ENCODE results near the gene DOCK10.

DOCK10 gene

DNA sequence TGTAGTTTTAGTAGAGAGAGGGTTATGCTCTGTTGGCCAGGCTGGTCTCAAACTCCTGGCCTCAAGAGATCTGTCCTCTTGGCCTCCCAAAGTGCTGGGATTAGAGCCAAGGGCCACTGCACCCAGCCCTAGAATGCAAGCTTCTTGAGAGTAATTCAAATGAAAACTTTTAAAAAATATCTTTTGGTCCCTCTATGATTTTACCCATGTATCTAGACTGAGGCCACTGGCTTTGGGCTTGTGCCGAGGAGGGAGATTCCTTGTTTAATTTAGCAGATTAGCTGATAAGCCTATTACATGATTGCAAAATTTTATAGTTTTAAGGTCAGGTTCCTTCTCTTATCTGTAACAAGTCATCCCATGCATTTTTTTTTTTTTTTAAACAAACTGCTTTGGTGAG is 266.6 kb downstream of the DOCK10 start:
- DNase-seq (ENCODE audit: low spot score), result no peak

DNA sequence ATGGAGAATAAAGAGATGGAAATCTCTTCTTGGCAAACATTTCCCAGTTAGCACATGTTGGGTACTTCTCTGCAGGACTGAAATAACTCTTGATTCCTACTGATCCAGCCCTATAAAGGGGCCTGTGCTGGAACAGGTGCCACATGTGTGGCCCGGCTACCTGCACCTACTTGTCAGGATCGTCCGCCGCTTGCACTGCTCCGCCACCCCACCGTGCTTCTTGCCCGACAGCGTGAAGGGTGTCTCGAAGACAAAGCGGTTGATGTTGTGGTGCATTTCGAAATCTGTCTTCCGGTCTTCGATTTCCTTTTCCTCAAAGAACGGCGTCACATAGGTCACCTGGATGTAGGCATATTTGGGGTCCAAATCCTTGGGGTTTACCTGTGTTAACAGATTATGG is 267.5 kb downstream of the DOCK10 start:
- no peak for DNase-seq (ENCODE audit: low spot score)

DNA sequence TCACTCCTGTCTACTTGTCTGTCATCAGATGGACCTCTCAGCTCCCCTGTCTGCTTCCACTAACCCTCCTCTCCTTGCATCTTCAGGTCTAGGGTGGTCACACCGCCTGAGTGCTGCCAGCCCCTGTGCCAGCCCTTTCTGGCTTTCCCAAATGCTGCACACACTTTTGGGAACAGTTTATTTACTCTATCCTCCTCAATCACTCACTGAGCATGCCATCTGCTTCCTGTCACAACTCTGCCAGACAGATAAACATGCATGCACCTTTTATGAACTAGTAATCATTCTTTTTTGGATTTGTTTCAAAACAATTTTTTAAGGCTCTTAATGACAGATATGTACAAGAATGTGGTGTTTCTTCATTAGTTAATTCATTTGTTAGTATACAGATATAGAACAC is 269.8 kb downstream of the DOCK10 start:
- no peak for DNase-seq (ENCODE audit: low spot score)

DNA sequence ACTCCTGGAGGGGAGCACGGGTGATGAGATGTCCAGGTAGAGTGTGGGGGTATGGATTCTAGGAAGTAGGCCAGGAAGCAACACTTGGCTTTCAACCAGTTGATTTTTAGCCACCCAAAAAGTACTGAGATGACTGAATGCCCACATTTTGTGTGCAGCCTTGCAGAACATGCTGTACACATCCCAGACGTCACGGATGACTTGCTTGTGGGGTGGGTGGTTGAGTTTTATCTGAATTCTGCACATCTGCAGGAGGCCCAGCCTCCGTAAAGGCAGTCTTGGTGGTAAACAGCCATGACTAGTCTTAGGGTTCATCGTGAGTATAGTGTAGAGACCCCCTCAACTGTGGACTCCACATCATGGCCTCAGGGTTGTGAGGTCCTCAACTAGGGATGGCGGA is 272.8 kb downstream of the DOCK10 start:
- no peak for DNase-seq (ENCODE audit: low spot score)

DNA sequence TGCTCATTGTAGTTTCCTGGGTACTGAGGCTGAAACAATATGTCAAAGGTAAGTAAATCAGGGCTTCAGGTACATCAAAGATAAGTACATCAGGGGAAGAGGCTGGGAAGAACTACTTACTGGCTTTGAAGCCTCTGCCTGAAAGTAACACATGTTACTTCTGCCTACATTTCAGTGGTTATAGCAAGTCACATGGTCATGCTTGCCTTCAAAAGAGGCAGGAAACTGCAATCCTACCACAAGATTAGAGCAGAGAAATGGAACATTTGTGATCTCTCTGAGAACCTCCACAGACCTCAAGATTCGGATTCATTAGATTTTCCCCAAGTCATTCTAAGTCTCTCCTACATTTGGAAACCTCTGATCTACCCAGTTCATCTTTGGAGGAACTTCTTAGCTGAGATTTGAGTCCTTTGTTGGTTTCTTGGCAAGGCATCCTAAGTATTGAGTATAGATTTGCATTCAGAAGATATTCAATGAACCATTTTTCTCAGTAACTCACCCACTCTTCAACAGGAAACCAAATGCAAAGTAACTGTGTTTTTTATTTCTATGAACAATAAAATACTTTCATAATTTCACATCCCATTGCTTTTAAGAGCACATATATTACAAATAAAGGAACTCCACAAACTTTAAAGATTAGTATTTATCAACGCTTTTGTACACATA is 277.6 kb downstream of the DOCK10 start:
- no peak for DNase-seq (ENCODE audit: low spot score)

DNA sequence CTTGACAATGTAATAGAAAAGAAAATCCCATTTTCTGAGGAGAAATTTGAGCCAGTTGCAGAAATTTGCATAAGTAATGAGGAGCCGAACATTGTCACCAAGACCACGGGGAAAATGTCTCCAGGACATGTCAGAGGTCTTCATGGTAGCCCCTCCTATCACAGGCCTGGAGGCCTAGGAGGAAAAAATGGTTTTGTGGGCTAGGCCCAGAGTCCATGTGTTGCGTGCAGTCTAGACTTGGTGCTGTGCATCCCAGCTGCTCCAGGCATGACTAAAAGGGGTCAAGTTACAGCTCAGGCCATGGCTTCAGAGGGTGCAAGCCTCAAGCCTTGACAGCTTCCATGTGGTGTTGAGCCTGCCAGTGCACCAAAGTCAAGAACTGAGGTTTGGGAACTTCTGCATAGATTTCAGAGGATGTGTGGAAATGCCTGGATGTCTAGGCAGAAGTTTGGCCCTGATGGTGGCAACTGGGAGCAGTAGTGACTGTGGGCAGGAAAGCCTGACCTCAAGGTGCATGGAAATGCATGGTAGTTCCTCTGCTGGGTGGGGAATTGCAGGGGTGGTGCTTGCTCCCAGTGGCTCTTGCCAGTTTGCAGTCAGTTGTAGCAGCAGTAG is 284.2 kb downstream of the DOCK10 start:
- no peak for DNase-seq (ENCODE audit: low spot score)

DNA sequence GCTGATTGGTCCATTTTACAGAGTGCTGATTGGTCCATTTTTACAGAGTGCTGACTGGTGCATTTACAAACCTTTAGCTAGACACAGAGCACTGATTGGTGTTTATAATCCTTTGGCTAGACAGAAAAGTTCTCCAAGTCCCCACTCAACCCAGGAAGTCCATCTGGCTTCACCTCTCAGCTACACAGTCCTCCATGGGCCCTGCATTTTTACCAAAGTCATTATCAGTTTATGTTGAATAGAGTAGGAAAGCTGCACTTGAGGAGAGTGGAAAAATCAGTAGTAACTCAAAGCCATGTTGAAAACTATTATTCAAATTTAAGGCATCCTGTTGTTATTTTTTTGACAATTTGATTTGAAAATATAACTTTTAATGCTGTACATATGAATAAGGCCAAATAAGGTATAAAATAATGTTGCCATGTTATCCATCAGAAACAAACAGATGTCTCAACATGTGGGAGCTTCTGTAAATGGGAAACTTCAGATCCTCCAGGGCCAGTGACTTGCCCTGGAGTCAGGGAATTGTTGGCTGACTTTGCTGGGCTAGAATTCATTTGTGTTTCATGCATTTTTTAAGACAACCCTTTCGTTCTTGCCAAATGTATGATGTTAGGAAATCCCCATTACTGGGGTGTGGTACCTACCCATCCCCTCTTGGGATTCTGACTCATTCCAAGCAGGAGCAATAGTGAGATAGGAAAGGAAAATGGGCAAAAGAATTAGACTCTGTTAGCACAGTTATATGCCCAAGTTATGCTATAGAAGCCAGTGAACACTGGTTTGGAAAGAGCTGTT is 288.3 kb downstream of the DOCK10 start:
- no peak for DNase-seq (ENCODE audit: low spot score)

DNA sequence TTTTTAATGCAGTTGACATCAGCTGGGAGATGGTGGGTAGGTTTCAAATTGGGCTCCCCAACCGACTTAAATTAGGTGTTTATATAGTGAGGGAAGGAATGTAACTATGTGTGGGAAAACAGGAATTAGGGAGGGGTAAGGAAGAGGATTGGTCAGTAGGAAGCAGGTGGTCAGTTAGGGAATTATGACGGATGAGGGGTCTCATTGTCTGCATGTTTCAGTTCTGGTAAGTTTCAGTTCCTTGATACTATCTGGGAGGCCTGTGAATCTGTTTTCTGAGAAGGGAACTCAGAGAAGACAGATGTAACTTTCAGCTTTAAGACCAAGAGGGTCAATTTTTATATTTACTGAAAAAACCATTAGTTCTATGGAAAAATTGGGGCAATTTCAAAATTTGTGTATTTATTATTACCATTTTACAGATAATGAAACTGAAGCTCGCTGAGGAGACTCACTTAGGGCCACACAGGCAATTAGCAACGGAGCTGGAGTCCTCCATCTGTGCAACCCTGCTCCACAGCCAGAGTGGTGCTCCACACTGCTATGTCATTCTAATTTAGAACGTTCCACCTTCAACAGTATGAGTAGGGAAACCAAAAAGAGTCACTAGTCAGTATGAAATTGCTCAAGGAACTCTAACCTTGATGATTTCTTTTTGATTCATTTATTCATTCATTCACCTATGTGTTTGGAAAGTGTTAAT is 290.1 kb downstream of the DOCK10 start:
- no peak for DNase-seq (ENCODE audit: low spot score)

DNA sequence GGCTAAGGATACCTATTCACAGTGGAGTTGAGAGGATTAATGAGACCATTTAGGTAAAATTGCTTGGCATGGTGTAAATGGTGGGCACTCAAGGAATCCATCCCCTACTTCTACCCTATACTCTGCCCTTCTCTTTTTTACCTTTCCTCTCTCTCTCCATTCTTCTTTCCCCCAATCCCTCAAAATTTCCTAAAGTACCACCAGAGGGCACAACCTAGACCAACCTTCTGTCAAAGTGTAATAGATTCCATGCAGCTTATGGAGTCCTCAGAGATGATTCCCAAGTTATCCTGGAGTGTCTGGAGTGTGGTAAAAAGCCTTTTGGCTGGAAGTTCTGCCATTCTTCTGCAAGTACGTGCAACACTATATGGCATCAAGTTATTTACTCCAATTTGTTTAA is 293.1 kb downstream of the DOCK10 start:
- DNase-seq (ENCODE audit: low spot score), result no peak

DNA sequence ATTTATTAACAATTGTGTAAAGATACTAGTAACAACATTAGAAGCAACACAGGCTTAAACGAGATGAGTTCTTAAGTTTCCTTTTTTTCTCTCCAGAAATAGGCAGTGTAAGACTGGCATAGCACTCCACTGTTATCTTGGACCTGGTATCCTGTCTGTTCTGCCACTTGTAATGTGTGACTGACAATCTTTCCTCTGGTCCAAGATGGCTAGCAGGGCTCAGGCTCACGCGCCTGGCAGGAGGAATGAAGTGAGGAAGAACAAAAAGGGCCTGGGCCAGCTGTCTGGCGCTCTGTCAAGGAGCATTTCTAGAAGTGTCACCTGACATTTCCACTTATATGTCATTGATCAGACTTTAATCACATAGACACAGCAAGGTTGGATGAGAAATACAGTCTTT is 294.5 kb downstream of the DOCK10 start:
- DNase-seq (ENCODE audit: low spot score), result no peak

DNA sequence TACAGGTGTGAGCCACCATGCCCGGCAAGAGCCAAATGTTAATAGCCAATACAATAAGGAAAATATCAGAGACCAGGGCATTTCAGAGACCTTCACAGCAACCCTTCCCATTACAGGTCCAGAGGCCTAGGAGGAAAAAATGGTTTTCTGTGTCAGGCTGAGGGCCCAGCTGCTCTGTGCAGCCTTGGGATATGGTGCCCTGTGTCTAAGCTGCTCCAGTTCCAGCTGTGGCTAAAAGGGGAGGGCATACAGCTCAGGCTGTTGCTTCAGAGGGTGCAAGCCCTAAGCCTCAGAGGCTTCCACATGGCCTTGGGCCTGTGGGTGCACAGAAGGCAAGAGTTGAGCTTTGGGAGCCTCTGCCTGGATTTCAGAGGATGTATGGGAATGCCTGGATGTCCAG is 306.0 kb downstream of the DOCK10 start:
- no peak for DNase-seq (ENCODE audit: low spot score)

DNA sequence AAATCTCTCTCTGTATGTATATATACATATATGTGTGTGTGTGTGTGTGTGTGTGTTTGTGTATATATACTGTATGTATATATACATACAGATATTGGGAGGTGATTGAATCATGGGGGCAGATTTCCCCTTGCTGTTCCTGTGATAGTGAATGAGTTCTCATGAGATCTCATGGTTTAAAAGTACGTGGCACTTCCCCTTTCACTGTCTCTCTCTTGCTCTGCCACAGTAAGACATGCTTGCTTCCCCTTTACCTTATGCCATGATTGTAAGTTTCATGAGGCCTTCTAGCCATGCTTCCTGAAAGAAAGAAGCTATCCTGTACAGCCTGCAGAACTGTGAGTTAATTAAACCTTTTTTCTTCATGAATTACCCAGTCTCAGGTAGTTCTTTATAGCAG is 307.3 kb downstream of the DOCK10 start:
- DNase-seq (ENCODE audit: low spot score), result no peak

DNA sequence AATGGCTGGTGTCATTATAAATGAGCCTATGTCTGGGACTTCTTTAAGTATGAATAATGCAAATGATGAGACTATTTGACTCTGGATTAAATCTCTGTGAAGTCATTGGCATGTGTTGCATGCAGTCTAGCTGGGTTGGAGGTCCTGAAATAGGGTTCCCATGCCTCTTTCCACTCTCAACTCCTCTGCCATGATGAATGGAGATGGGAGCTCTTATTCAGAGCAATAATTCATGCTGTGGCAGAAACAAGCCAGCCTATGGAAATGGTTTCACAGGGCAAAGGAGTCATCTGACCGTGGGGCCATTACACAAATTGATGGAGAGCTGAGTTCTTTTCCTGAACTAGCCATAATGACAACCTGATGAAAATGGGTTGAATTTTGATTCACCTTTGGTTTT is 310.6 kb downstream of the DOCK10 start:
- DNase-seq (ENCODE audit: low spot score), result no peak

DNA sequence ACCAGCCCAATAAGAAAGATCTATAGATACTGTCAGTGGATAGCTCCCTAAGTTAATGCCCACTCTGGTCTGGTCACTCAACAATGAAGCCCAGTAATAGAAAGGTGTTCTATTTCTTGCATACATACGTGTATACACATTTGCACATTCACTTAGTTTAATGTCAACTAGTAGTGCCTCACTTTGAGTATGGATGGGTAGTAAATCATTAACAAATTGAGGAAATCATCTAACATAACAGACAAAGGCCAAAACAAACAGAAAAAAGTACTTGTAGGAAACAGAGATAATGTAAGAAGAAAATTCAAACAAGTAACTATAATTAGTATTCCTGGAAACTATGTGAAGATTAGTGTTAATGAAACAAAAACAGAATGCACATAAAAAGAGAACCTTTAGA is 312.8 kb downstream of the DOCK10 start:
- DNase-seq (ENCODE audit: low spot score), result no peak

DNA sequence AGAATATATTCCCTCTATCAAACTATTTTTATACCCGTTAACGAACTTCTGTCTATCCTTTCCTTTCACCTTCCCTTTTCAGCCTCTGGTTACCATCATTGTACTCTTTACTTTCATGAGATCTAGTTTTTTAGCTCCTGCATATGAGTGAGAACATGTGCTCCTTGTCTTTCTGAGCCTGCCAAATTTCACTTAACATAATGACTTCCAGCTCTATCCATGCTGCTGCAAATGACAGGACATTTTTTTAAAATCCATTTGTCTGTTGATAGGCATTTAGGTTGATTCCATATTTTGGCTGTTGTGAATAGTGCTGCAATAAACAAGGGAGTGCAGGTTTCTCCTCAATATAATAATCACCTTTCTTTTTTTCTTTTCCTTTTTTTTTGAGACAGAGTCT is 317.9 kb downstream of the DOCK10 start:
- DNase-seq (ENCODE audit: low spot score), result no peak

DNA sequence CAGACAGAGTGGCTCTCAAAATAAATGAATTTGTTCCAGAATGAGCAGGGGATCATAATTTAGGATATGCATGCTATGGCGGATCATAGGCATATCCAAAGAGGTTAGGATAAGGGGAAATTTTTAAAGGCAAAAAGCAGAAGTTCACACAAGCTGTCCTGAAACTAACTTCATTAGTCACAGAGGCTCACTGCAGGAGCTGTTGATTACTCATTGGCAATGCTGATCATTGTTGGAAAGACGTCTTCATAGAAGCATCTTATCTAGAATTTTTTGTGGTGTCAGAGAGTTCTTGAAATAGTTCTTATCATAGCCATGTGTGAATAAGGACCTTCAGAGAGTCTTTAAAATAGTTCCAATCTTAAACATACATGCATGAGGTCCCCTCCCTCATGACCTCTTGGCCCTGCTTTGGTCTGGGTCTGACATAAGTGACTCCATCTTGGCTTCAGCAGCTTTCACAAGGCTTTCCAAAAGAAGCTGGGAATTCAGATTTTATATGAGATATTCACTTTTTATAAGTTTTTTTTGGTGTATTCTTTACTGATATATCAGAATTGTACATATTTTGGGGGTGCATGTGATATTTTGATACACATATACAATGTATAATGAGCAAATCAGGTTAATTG is 318.6 kb downstream of the DOCK10 start:
- no peak for DNase-seq (ENCODE audit: low spot score)

DNA sequence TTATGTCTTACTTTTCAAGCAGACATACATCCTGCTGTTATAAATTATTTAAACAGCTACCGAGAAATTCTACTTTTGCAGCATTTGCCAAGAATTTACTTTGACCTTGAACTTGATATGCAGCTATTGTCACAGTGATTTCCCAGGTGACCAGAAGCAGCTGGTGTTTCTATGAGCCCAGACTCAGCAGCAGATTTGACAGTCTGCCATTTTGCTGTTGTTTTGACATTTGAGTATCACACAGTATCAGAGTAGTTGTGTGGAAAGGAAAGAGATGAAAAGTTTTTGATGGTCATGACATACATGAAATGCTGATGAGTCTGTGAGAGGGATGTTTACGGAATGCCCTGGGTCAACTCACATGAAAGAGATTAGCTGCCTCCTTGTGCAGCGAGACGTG is 319.5 kb downstream of the DOCK10 start:
- no peak for DNase-seq (ENCODE audit: low spot score)

DNA sequence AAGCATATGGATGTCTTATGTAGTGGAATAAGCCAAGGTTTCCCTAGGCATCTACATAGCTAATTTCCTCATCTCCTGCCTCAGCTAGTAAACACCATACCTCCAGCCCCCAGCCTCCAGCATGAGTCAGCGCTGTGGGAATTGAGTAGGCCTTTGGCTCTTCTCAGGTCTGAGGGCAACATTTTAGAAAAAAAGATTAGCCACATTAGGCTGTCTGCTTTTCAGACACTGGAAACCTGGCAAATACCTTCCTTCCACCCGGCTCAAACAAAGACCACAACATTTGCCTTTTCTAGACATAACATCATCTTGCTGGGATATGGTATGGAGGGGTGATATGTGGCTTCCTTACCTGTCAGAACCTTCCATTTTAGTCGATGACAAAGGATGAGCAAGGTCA is 320.0 kb downstream of the DOCK10 start:
- no peak for DNase-seq (ENCODE audit: low spot score)

DNA sequence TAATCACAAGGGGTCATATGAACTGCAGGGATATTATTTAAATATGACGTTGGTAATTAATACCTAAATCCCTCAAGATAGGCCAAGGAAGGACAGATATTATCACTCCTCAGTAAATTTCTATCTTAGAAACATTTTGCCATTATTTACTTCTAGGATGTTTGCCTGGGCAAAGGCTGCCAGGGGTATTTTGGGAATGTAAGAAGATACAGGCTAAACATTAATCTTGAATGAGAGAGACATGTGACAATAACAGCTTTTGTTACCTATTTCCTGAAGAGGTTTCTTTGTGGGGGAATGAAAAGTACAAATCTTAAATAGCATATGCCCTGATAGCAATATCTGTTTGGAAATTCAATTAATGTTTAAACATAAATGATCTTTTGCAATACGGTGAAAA is 325.3 kb downstream of the DOCK10 start:
- DNase-seq (ENCODE audit: low spot score), result no peak

DNA sequence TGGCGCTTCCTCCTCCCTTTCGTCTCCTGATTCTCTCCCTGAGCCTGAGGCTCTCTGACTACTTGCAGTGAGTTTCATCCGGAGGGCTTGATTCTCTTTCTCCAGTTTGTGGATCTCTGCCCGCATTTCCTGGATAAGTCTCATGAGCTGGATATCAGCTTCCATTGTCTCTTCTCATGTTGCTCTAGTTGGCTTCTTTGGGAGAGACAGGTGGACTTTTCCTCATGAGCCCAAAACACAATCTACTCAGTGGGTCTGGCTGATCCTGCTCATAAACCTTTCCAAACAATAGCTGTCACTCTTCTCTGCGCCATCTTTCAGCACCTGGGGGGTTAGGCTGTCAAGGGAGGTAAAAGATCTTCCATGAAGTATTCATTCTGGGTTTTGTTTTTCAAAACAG is 326.1 kb downstream of the DOCK10 start, which contains the start of gene CCDC195:
Gene CCDC195, minus strand, starts transcription at position 165 of the 400 bp plus-strand sequence. Its CDS starts 0 bp downstream, at position 165.
- no peak for DNase-seq (ENCODE audit: low spot score)
